Lower leg skin (tissue), 4 donors: ENCODE measurements around the gene PRTFDC1. TPM values are rescaled to one million over a fixed set of nuclear protein-coding genes. Genes with fewer than 3 reads are reported as not detected.
"Not testable (repeated sequence)": the region's sequence is repeated elsewhere in the genome, so short reads cannot be mapped to it uniquely, and the experiment has no call there.

ENCODE experiments used
- DNase-seq, 2 donors: peaks; one replicate each; pipeline ENCODE4 v3.0.0-alpha.2; 2019; ENCODE audit warnings: low spot score in 2 of 2
- H3K4me3 ChIP-seq: fragments of 200-600 bp; sonication (generic); 2 replicates; pipeline ENCODE4 v1.5.1; 2017; ENCODE audit warnings: mild to moderate bottlenecking, low read depth; ENCODE audit not compliant: poor library complexity, severe bottlenecking
- CTCF ChIP-seq, 3 donors: fragments of 450-650 bp; IDR thresholded peaks; one replicate each; pipeline ENCODE4 v1.5.1; 2016; ENCODE audit warnings: antibody characterized with exemption in 3 of 3, mild to moderate bottlenecking in 3 of 3, moderate library complexity in 2 of 3
- POLR2A ChIP-seq, 2 donors: fragments of 450-650 bp; IDR thresholded peaks; one replicate each; pipeline ENCODE4 v1.6.1; 2016 to 2017; ENCODE audit warnings: antibody characterized with exemption in 2 of 2, mild to moderate bottlenecking in 1 of 2, moderate library complexity in 1 of 2
- WGBS, 2 donors: methylation state at CpG; one replicate each; pipeline ENCODE4 v1.1.5; 2018; 5-methylcytosine and 5-hydroxymethylcytosine counted together
- intact Hi-C: fragments of 100-400 bp; cut with DNase I; formaldehyde crosslinking; loops from one replicate; pipeline ENCODE4 v1.15.0; 2023; ENCODE audit warnings: low total_unique reads
- total RNA-seq, 4 donors: library from RNA; depleted of rRNA; stranded (reverse); fragments of >200 nt; gene quantifications; one replicate each; pipeline ENCODE4 v1.1.0, GENCODE V29; 2016

PRTFDC1 gene
- total RNA-seq, 4 donors from 2014 or later = 0.45 to 1.3 TPM; not detected in 2

DNA sequence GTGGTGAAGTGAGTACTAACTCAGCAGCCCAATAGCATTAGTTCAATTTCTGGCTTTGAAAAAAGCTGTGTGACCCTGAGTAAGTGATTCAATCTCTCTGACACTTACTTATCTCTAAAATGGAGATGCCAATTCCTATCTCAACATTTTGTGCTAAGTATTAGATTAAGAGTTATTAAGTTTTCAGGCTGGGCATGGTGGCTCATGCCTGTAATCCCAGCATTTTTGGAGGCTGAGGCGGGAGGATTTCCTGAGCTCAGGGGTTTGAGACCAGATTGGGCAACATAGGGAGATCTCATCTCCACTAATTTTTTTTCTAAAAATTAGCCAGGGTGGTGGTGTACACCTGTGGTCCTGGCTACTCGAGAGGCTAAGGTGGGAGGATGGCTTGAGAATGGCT is 109.5 kb downstream of the PRTFDC1 start:
- no peak for DNase-seq
- intact Hi-C loops = no loop called here
- H3K4me3 ChIP-seq = no peak overlapping the region
- 87 to 95% methylated on average over 2 of the region's 2 CpGs for WGBS, 2 donors
- TF ChIP-seq CTCF (IDR thresholded peaks at IDR 0.05) (no peak), POLR2A (IDR thresholded peaks at IDR 0.05) (no peak)

GRCh38 chr10:24841530-24841929 is 110.9 kb downstream of the PRTFDC1 start:
- TF ChIP-seq CTCF (IDR thresholded peaks at IDR 0.05) = no peak
- TF ChIP-seq POLR2A (IDR thresholded peaks at IDR 0.05) = no peak
- WGBS, 2 donors = 81 to 82% methylated on average over 2 of the region's 2 CpGs
- H3K4me3 ChIP-seq = no peak overlapping the region
- no peak for DNase-seq
- intact Hi-C loops = no loop called here

- TF ChIP-seq CTCF (IDR thresholded peaks at IDR 0.05) (no peak), POLR2A (IDR thresholded peaks at IDR 0.05) (no peak)
These were observed 111.6 kb downstream of the PRTFDC1 start for GRCh38 chr10:24840784-24841183.

GRCh38 chr10:24837781-24838180 is 114.6 kb downstream of the PRTFDC1 start:
- H3K4me3 ChIP-seq, intact Hi-C loops, DNase-seq: not testable (repeated sequence)
- 70 to 73% methylated on average over 2 of the region's 2 CpGs for WGBS, 2 donors

More at GRCh38 chr10:24840784-24841183, 111.6 kb downstream of the PRTFDC1 start:
- no peak for DNase-seq
- H3K4me3 ChIP-seq = no peak overlapping the region
- intact Hi-C loops = no loop called here

DNA sequence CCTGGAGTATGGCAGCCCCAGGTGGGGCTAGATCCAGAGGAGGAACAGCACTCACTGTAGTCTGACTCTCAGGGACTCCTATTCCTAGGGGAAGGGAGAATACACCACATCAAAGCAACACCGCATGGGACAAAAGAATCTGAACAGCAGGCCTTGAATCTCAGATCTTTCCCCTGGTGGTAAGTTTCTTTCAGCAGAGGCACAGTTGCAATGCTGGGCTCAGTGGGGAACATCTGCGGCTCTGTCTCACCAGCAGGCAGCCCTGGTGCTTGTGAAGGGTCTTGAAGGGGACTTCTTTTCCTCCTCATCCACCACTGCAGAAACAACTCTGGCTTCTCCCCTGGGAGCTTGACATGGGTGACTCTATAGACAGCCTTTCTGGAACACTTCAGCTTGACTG is 117.5 kb downstream of the PRTFDC1 start:
- intact Hi-C loops = no loop called here
- H3K4me3 ChIP-seq = no peak overlapping the region
- TF ChIP-seq CTCF (IDR thresholded peaks at IDR 0.05) (no peak), POLR2A (IDR thresholded peaks at IDR 0.05) (no peak)
- WGBS, 2 donors = 71 to 100% methylated on average over 2 of the region's 2 CpGs
- DNase-seq = no peak

DNA sequence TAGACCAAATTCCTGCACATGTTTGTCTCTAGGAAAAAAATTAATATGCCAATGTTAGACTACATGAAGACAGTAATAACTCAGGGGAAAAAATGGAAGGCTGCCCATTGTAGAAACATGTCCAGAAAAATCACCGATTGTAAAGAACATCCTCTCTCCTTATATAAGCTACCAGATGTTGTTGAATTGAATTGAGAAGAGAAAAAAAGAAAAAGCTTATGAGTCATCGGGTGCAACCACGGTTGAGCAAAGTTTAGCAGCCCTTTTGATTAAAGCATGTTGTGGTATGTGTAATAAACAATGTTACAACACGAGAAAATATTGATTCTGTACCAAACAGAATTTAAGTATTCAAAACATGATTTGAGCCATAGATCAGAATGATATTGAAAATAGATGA is 126.4 kb downstream of the PRTFDC1 start:
- intact Hi-C loops = no loop called here
- no peak for DNase-seq
- no peak overlapping the region for H3K4me3 ChIP-seq
- TF ChIP-seq POLR2A (IDR thresholded peaks at IDR 0.05) (no peak), CTCF (IDR thresholded peaks at IDR 0.05) (no peak)
- 10 to 11% methylated on average over 4 of the region's 4 CpGs for WGBS, 2 donors
